B cell (primary cell): ENCODE measurements around the gene SOX13.

ENCODE experiments used
- CTCF ChIP-seq: fragments of 200-600 bp; IDR thresholded peaks from one replicate; pipeline ENCODE4 v1.8.0; 2022; ENCODE audit warnings: antibody characterized with exemption, mild to moderate bottlenecking
- EZH2 ChIP-seq: IDR thresholded peaks from 2 replicates; pipeline ENCODE4 v1.6.1; 2012; ENCODE audit warnings: borderline replicate concordance, low read depth, mild to moderate bottlenecking, moderate library complexity, low read length; ENCODE audit not compliant: insufficient read depth, poor library complexity, severe bottlenecking

GRCh38 chr1:204167730-204168129, 94.8 kb downstream of the SOX13 start:
- TF ChIP-seq CTCF (no peak), EZH2 (no peak)
